KMS-11 (cell line): ENCODE data around the gene KLF2.

ENCODE experiments used
- H2AFZ ChIP-seq: fragments of 200-600 bp; sonication (generic); 2 replicates; pipeline ENCODE4 v1.6.1; 2016; ENCODE audit warnings: antibody characterized with exemption, mixed run types, low read depth
- H3K27ac ChIP-seq: fragments of 200-600 bp; sonication (generic); 2 replicates; pipeline ENCODE4 v1.6.1; 2016; ENCODE audit warnings: mild to moderate bottlenecking, mixed run types
- H3K27me3 ChIP-seq: fragments of 200-600 bp; sonication (generic); 2 replicates; pipeline ENCODE4 v1.6.1; 2017; ENCODE audit warnings: mild to moderate bottlenecking, low read depth, mixed run types, moderate library complexity; ENCODE audit not compliant: insufficient read depth
- H3K36me3 ChIP-seq: fragments of 200-600 bp; sonication (generic); 2 replicates; pipeline ENCODE4 v1.6.1; 2017; ENCODE audit warnings: mild to moderate bottlenecking, mixed run types; ENCODE audit not compliant: insufficient read depth
- H3K4me1 ChIP-seq: fragments of 200-600 bp; sonication (generic); 2 replicates; pipeline ENCODE4 v1.6.1; 2016; ENCODE audit warnings: mild to moderate bottlenecking, low read depth, mixed run types; ENCODE audit not compliant: poor library complexity, severe bottlenecking
- H3K4me2 ChIP-seq: fragments of 200-600 bp; sonication (generic); 2 replicates; pipeline ENCODE4 v1.7.0; 2016; ENCODE audit warnings: mild to moderate bottlenecking, mixed run types
- H3K4me3 ChIP-seq: fragments of 200-600 bp; sonication (generic); IDR thresholded peaks from 2 replicates; pipeline ENCODE4 v1.6.1; 2017; ENCODE audit warnings: low read depth, low read length, mixed read lengths; ENCODE audit not compliant: insufficient read depth
- H3K79me2 ChIP-seq: fragments of 200-600 bp; sonication (generic); 2 replicates; pipeline ENCODE4 v1.6.1; 2016; ENCODE audit warnings: low read depth, mixed run types; ENCODE audit not compliant: insufficient read depth
- H3K9ac ChIP-seq: fragments of 200-600 bp; sonication (generic); 2 replicates; pipeline ENCODE4 v1.6.1; 2016; ENCODE audit warnings: mild to moderate bottlenecking, mixed run types
- H4K20me1 ChIP-seq: fragments of 200-600 bp; sonication (generic); 2 replicates; pipeline ENCODE4 v1.6.1; 2016; ENCODE audit warnings: mild to moderate bottlenecking, mixed run types; ENCODE audit not compliant: insufficient read depth
- CTCF ChIP-seq: fragments of 200-600 bp; sonication (generic); conservative IDR thresholded peaks from 2 replicates; pipeline ENCODE4 v1.6.1; 2017; ENCODE audit warnings: low read depth, mild to moderate bottlenecking, antibody characterized with exemption, low read length, moderate library complexity, mixed read lengths

KLF2 gene

GRCh38 chr19:16327911-16328823, 3.5 kb downstream of the KLF2 start:
- Histone ChIP-seq H4K20me1 (no peaks in the 10 kb centered on the region), H3K4me2 (peak overlapping the region; percentile 73), H3K9ac (no peak overlapping the region), H3K27ac (peak overlapping the region; percentile 5; the same call in 1 of the 2 replicates), H3K4me3 (no peak overlapping the region), H3K4me1 (peaks cover 62% of the 10 kb centered on the region), H3K79me2 (no peaks in the 10 kb centered on the region), H3K36me3 (no peaks in the 10 kb centered on the region), H3K27me3 (no peaks in the 10 kb centered on the region; the same call in 1 of the 2 replicates), H2AFZ (no peak overlapping the region)
- TF ChIP-seq CTCF, result no peak

- no peaks in the 10 kb centered on the region for H4K20me1 ChIP-seq
- peaks cover 59% of the 10 kb centered on the region for H3K4me1 ChIP-seq
- H3K4me3 ChIP-seq, result no peak overlapping the region
- no peak overlapping the region for H3K27ac ChIP-seq
- H3K4me2 ChIP-seq, result peak overlapping the region; percentile 73
- H3K27me3 ChIP-seq, result no peaks in the 10 kb centered on the region; the same call in 1 of the 2 replicates
- no peak for TF ChIP-seq CTCF
- no peak overlapping the region for H2AFZ ChIP-seq
- no peaks in the 10 kb centered on the region for H3K79me2 ChIP-seq
- H3K36me3 ChIP-seq, result no peaks in the 10 kb centered on the region
- H3K9ac ChIP-seq, result no peak overlapping the region
These were observed 4.3 kb downstream of the KLF2 start for GRCh38 chr19:16328824-16329482.

GRCh38 chr19:16330368-16330801, 5.8 kb downstream of the KLF2 start:
- no peaks in the 10 kb centered on the region; the same call in 1 of the 2 replicates for H3K27me3 ChIP-seq
- H3K4me3 ChIP-seq, result no peak overlapping the region
- H3K4me1 ChIP-seq, result peaks cover 56% of the 10 kb centered on the region
- peak overlapping the region; percentile 45; the same call in 1 of the 2 replicates for H3K27ac ChIP-seq
- H3K36me3 ChIP-seq, result no peaks in the 10 kb centered on the region
- no peak overlapping the region for H3K9ac ChIP-seq
- no peaks in the 10 kb centered on the region for H3K79me2 ChIP-seq
- TF ChIP-seq CTCF, result no peak
- H4K20me1 ChIP-seq, result no peaks in the 10 kb centered on the region
- H3K4me2 ChIP-seq, result peak overlapping the region; percentile 56; the same call in 1 of the 2 replicates
- H2AFZ ChIP-seq, result peak overlapping the region; percentile 39; the same call in 1 of the 2 replicates

GRCh38 chr19:16330806-16331690, 6.4 kb downstream of the KLF2 start:
- no peak overlapping the region for H3K4me3 ChIP-seq
- peak overlapping the region; percentile 47; the same call in 1 of the 2 replicates for H3K4me2 ChIP-seq
- peak overlapping the region; percentile 45; the same call in 1 of the 2 replicates for H3K27ac ChIP-seq
- peaks cover 56% of the 10 kb centered on the region for H3K4me1 ChIP-seq
- no peaks in the 10 kb centered on the region; the same call in 1 of the 2 replicates for H3K27me3 ChIP-seq
- no peaks in the 10 kb centered on the region for H3K36me3 ChIP-seq
- no peak for TF ChIP-seq CTCF
- no peak overlapping the region for H3K9ac ChIP-seq
- H2AFZ ChIP-seq, result peak overlapping the region; percentile 39; the same call in 1 of the 2 replicates
- H3K79me2 ChIP-seq, result no peaks in the 10 kb centered on the region
- H4K20me1 ChIP-seq, result no peaks in the 10 kb centered on the region
